Endothelial cell (in vitro differentiated cells): Measurements from ENCODE around the gene TNXB. TPM values are rescaled to one million over a fixed set of nuclear protein-coding genes. Genes with fewer than 3 reads are reported as not detected.

Experiments used
- DNase-seq: peaks from one replicate; pipeline ENCODE4 v3.0.0; 2021; ENCODE audit warnings: low spot score
- H3K27ac Mint-ChIP-seq: one replicate; pipeline ENCODE4 v1.8.0; 2021; ENCODE audit warnings: mixed read lengths, inconsistent platforms; ENCODE audit not compliant: unreplicated experiment
- H3K27me3 Mint-ChIP-seq: one replicate; pipeline ENCODE4 v1.8.0; 2021; ENCODE audit warnings: mild to moderate bottlenecking, moderate library complexity, mixed read lengths, inconsistent platforms; ENCODE audit not compliant: unreplicated experiment
- H3K36me3 Mint-ChIP-seq: one replicate; pipeline ENCODE4 v1.8.0; 2021; ENCODE audit warnings: mild to moderate bottlenecking, low read depth, mixed read lengths, inconsistent platforms; ENCODE audit not compliant: unreplicated experiment
- H3K4me1 Mint-ChIP-seq: one replicate; pipeline ENCODE4 v1.8.0; 2021; ENCODE audit warnings: mild to moderate bottlenecking, mixed read lengths, inconsistent platforms; ENCODE audit not compliant: unreplicated experiment
- H3K4me3 Mint-ChIP-seq: one replicate; pipeline ENCODE4 v1.8.0; 2021; ENCODE audit warnings: mild to moderate bottlenecking, mixed read lengths, inconsistent platforms; ENCODE audit not compliant: unreplicated experiment
- H3K9me3 Mint-ChIP-seq: one replicate; pipeline ENCODE4 v1.8.0; 2021; ENCODE audit warnings: mixed read lengths, inconsistent platforms; ENCODE audit not compliant: unreplicated experiment
- total RNA-seq: library from RNA; stranded (reverse); fragmentation: NEBNext Ultra II Directional; extraction: Animal tissue kit (Norgen Biotek cat#: 25700); gene quantifications from one replicate; pipeline ENCODE4 v1.2.1, GENCODE V29; 2021; ENCODE audit not compliant: unreplicated experiment
- TF ChIP-seq, protein P1 (sequence below): fragments of 200-600 bp; sonication (generic); IDR thresholded peaks from one replicate; pipeline ENCODE4 v1.5.0; 2021; ENCODE audit warnings: antibody characterized with exemption; ENCODE audit not compliant: unreplicated experiment

TNXB gene
- total RNA-seq, 1 donor from 2014 or later = 7.5 TPM

DNA sequence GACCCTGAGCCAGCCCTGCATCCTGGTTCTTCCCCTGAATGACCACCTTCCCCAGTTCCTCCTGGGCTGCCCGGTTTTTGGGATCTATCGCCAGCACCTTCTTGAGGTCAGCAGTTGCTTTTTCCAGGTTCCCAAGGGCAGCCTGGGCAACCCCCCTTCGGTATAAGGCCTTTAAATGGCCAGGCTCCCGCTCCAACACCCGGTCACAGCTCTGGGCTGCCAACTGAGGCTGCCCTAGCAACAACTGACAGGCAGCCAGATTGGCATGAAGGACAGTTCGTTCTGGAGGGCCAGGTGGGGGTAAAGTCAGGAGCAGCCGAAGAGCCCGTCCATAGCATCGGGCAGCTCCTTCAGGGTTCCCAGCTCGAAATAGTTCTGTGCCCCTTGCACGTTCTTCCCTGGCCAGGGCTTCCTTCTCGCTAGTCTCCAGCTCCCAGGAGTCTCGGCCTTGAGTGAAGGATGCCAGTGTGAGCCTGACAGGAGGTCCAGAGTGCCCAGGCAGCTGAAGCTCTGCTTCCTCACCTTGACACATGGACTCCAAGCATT lies 19.7 kb upstream of the TNXB start:
- peaks cover 6% of the 10 kb centered on the region for H3K27me3 Mint-ChIP-seq
- TF ChIP-seq, protein P1, sequence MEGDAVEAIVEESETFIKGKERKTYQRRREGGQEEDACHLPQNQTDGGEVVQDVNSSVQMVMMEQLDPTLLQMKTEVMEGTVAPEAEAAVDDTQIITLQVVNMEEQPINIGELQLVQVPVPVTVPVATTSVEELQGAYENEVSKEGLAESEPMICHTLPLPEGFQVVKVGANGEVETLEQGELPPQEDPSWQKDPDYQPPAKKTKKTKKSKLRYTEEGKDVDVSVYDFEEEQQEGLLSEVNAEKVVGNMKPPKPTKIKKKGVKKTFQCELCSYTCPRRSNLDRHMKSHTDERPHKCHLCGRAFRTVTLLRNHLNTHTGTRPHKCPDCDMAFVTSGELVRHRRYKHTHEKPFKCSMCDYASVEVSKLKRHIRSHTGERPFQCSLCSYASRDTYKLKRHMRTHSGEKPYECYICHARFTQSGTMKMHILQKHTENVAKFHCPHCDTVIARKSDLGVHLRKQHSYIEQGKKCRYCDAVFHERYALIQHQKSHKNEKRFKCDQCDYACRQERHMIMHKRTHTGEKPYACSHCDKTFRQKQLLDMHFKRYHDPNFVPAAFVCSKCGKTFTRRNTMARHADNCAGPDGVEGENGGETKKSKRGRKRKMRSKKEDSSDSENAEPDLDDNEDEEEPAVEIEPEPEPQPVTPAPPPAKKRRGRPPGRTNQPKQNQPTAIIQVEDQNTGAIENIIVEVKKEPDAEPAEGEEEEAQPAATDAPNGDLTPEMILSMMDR = no peak
- peak overlapping the region; percentile 97 for H3K27ac Mint-ChIP-seq
- peak overlapping the region; percentile 98 for H3K4me3 Mint-ChIP-seq
- no peak for DNase-seq
- peaks cover 12% of the 10 kb centered on the region for H3K36me3 Mint-ChIP-seq
- peaks cover 34% of the 10 kb centered on the region for H3K4me1 Mint-ChIP-seq
- H3K9me3 Mint-ChIP-seq = no peaks in the 10 kb centered on the region

DNA sequence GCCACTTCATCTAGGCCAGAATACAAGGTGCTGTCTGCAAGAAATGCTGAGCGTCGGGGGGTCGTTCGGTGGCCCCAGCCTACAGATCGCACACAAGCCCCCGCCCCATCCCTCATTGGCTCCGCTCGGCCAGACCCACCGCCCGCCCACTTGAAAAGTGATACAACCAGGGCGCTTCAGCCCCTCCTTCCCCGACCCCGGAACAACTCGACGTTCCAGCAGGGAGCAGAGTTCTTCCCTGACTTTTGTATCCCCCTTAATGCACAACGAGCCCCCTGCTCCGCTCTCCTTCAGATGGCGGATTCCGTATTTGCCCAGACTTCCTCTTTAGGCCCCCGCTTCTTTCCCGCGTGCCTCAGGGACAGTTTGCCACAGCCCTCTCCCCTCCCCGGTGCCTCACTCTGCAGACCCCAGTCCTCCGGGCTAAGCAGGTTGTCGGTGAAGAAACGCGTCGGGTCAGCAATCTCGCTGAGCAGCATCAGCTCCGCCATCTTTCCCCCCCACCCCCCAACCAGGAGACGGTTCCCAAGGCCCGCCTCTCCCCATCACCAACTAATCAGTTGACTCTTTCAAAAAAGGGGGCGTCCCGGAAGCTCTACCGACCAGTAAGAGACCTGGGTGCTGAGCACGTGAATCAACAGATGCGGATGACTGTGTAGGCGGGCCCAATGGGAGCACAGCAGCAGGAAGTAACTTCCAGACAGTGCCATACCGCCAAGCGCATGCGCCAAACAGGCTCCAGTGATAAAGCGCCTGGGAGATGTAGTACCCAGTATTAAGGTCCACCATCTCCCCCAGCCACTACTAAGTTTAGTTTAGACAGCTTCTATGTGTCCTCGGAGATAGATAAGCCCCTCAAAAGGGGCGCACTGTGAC lies 18.8 kb upstream of the TNXB start, which contains the start of gene ATF6B:
ATF6B (minus strand) TSS at position 530 of the 876 bp plus-strand sequence; CDS start at position 491, 39 bp downstream.
- TF ChIP-seq, protein P1 = no peak
- Mint-ChIP-seq H3K4me1 (peaks cover 34% of the 10 kb centered on the region), H3K36me3 (peaks cover 12% of the 10 kb centered on the region), H3K27ac (peak within 1 kb of the TSS; percentile 97), H3K9me3 (no peaks in the 10 kb centered on the region), H3K27me3 (peaks cover 6% of the 10 kb centered on the region), H3K4me3 (peak within 1 kb of the TSS; percentile 98)
- DNase-seq = peak; percentile 83

DNA sequence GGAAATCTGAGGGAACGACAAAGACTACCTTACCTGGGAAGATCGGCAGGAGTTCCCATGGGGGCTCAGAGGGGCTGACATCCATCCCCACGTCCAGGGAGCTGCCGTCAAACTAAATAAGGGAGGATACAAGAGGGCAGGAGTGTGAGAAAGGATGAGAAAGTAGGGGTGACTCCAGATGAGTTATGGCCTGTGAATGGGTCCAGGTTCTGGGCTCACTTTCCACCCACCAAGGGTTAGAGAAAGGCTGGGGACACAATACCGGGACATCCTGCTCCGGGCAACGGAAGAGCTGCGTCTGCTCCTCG lies 18.2 kb upstream of the TNXB start:
- Mint-ChIP-seq H3K9me3 (no peaks in the 10 kb centered on the region), H3K36me3 (peaks cover 12% of the 10 kb centered on the region), H3K27ac (peak overlapping the region; percentile 97), H3K27me3 (peaks cover 6% of the 10 kb centered on the region), H3K4me3 (peak overlapping the region; percentile 98), H3K4me1 (peaks cover 34% of the 10 kb centered on the region)
- no peak for DNase-seq
- TF ChIP-seq, protein P1 = no peak

DNA sequence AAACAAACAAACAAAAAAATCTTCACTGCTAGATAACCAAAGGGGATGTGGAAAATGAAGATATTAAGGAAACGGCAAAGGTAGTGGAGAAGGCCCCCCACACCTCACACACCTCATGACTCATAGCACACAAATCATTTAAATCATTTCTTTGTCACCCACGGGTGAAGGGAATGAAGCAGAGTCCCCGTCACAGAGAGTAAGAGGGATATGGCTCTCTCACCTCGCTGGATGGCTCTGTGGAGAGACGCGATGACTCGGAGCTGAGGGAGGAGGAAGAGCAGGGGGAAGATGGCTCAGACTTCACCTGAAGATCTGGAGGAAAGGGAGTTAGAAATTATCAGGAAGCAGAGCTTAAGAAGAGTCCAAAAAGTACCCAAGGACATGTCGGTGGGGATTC lies 17.7 kb upstream of the TNXB start:
- Mint-ChIP-seq H3K36me3 (peaks cover 17% of the 10 kb centered on the region), H3K27me3 (peaks cover 6% of the 10 kb centered on the region), H3K4me1 (peaks cover 37% of the 10 kb centered on the region), H3K27ac (peak overlapping the region; percentile 97), H3K9me3 (no peaks in the 10 kb centered on the region), H3K4me3 (peak overlapping the region; percentile 98)
- TF ChIP-seq, protein P1 = no peak
- DNase-seq = no peak

DNA sequence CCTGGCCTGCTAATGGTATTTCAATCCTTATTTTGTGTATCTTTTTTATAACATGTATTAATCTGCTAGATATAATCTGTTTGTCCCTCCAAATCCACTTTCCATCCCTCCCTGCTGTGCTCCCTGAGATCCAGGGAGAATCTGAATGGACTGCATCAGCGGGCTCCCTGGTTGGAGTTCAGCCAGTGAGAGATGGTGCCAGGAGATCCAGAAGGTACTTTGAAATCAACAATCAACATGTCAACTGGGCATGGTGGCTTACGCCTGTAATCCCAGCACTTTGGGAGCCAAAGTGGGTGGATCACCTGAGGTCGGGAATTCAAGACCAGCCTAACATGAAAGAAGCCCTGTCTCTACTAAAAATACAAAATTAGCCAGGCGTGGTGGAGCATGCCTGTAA lies 14.5 kb upstream of the TNXB start:
- Mint-ChIP-seq H3K4me3 (peak overlapping the region; percentile 65), H3K36me3 (peaks cover 35% of the 10 kb centered on the region), H3K27ac (no peak overlapping the region), H3K9me3 (no peaks in the 10 kb centered on the region), H3K27me3 (peaks cover 10% of the 10 kb centered on the region), H3K4me1 (peaks cover 33% of the 10 kb centered on the region)
- no peak for DNase-seq
- TF ChIP-seq, protein P1 = no peak
